ENCODE measurements around the gene ANO1.

DNA sequence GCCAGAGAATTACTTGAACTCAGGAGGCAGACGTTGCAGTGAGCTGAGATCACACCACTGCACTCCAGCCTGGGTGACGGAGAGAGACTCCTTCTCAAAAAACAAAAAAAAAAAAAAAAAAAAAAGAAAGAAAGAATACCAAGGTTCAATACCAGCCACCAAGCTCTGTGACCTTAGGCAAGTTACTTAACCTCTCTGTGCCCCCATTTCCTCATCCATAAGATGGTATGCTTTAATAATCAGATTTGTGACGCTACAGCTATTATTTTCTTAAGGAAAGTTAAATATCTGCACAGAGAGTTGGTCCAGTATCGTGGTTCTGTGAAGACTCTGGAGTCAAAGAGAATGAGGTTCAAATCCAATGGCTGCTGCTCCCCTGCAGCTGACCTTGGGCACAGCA is 67.7 kb downstream of the ANO1 start:
- TF ChIP-seq, protein P1, sequence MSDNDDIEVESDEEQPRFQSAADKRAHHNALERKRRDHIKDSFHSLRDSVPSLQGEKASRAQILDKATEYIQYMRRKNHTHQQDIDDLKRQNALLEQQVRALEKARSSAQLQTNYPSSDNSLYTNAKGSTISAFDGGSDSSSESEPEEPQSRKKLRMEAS (IDR thresholded peaks at IDR 0.05) = no peak
- TF ChIP-seq EP300 (IDR thresholded peaks at IDR 0.05; ENCODE audit: borderline replicate concordance) (no peak), TCF12 (IDR thresholded peaks at IDR 0.05; ENCODE audit: low read depth) (no peak), EGR1 (IDR thresholded peaks at IDR 0.05) (no peak), CEBPB (IDR thresholded peaks at IDR 0.05) (no peak), ZBTB7A (IDR thresholded peaks at IDR 0.05; ENCODE audit: low read depth) (no peak)
- TF ChIP-seq, protein P2, sequence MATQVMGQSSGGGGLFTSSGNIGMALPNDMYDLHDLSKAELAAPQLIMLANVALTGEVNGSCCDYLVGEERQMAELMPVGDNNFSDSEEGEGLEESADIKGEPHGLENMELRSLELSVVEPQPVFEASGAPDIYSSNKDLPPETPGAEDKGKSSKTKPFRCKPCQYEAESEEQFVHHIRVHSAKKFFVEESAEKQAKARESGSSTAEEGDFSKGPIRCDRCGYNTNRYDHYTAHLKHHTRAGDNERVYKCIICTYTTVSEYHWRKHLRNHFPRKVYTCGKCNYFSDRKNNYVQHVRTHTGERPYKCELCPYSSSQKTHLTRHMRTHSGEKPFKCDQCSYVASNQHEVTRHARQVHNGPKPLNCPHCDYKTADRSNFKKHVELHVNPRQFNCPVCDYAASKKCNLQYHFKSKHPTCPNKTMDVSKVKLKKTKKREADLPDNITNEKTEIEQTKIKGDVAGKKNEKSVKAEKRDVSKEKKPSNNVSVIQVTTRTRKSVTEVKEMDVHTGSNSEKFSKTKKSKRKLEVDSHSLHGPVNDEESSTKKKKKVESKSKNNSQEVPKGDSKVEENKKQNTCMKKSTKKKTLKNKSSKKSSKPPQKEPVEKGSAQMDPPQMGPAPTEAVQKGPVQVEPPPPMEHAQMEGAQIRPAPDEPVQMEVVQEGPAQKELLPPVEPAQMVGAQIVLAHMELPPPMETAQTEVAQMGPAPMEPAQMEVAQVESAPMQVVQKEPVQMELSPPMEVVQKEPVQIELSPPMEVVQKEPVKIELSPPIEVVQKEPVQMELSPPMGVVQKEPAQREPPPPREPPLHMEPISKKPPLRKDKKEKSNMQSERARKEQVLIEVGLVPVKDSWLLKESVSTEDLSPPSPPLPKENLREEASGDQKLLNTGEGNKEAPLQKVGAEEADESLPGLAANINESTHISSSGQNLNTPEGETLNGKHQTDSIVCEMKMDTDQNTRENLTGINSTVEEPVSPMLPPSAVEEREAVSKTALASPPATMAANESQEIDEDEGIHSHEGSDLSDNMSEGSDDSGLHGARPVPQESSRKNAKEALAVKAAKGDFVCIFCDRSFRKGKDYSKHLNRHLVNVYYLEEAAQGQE (IDR thresholded peaks at IDR 0.05; ENCODE audit: low read depth) = no peak

Measured in Ishikawa (cell line).